ENCODE results near the gene S100P. TPM values are rescaled to one million over a fixed set of nuclear protein-coding genes. Genes with fewer than 3 reads are reported as not detected.

The S100P gene
- total RNA-seq, 1 donor from 2014 or later: 1,144 TPM

DNA sequence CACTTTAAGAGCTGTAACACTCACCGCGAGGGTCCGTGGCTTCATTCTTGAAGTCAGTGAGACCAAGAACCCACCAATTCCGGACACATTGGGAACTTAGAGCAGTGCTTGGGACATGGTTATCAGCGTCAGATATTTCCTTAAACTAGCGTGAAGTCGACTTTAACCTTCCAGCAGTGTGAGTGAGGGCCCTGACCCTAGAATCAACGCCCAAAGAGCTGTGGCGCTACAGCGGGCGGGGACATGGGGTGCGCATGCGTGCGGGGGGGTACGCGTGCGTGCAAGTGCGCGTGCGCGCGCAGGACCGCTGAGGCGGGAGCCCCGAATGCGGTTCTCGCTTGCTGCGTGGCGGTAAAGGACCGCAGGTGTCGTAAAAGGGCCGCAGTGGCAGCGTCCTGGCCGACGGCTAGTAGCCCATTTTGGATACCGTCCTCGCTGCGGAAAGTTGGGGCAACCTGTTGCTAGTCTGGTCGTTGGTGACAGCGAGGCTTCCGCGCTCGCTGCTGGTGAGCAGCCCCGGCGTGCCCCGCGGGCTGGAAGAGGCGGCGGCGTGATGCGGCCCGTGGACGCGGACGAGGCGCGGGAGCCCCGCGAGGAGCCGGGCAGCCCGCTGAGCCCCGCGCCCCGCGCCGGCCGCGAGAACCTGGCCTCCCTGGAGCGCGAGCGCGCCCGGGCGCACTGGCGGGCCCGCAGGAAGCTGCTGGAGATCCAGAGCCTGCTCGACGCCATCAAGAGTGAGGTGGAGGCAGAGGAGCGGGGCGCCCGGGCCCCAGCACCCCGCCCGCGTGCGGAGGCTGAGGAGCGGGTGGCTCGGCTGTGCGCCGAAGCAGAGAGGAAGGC, 19.8 kb upstream of the S100P start:
- peak; percentile 91 for ATAC-seq

DNA sequence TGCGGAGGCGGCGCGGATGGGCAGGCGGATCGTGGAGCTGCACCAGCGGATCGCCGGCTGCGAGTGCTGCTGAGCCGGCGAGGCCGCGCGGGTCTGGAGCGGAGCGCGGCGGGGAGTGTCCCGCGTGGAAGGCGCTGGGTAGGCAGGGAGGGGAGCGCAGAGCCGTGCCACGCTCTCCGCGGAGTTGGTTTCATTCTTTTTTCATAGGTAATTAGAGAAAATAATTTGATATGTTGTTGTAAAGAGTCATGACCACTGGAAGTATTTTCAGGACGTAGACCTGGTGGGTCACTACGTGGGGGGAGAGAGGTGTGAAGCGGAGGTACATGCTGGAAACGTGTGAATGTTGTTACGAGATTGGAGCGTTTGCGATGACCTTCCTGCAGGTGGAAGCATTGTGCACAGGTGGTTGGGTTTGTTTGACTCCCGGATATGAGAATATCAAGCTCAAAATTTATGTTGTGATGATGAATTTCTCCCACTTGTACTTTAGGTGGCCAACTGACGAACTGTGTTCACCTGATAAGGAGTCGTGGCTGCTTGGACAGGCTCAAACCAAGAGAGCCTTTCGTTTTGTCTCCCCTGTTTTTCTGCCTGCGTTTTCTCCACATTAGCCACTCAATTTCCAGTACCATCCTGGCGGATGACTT, 19.1 kb upstream of the S100P start:
- peak; percentile 44 for ATAC-seq

DNA sequence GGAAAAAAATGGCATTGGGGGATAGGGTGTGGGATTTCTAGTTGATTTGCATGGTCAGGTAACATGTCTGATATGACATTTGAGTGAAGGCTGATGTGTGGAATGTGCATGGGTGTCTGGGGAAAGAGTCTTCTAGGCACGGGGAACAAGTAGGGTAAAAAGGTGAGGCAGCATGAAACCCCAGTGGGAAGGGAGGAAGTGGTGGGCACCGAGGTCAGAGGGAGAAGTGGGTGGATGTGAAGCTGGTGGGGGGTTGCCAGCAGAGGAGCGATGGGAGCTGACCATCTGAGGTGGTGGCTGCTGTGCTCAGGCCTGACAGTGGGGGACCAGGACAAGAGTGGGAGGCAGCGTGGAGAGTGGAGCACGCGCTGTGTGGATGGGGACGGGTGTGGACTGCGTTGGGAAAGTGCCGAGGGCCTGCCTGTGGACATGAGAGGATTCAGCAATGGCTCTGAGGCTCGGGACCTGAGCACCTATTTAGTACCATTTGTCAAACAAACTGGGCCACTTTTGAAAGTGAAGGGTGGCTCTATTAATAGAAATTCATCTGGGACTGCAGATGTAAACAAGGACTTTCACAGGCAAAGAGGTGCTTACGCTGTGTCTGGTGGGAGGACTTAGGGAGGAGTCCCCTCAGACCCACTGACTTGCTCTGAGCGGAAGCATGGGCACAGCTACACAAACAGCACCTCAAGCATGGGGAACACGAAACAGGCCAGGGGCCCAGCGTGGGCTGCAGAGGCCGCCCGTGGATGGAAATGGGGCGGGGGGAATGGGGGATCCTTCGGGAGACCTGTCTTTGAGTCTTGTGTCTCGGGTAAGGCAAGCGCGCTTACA, 16.7 kb upstream of the S100P start:
- no peak for ATAC-seq

DNA sequence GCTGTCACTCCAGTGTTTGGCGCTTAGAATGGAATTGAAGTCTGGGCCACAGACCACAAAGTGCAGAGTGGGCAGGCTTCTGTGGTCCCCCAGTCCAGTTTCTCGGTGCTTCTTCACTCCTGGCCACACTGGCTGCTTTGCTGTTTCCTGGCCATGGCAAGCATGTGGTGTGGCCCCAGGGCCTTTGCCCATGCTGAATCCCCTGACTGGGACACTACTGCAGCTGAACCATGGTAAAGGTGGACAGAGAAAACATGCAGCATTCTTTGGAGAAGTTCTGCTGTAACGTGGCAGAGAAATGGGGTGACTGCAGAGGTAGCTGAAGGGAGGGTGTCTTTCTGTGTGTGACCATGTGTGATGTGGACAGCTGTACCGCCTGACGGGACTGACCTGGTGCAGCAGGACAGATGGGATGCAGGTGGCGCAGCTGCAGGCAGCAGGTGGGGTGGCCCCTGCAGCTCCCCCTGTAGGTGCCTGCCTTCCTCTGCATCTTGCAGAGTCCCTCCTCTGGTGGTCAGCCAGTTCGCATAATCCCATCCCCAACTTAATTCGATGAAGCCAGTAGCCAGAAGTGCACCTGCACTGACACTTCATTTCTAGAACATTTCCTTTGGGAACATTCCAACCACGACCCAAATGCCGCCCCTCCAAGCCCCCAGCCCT, 13.2 kb upstream of the S100P start:
- no peak for ATAC-seq

DNA sequence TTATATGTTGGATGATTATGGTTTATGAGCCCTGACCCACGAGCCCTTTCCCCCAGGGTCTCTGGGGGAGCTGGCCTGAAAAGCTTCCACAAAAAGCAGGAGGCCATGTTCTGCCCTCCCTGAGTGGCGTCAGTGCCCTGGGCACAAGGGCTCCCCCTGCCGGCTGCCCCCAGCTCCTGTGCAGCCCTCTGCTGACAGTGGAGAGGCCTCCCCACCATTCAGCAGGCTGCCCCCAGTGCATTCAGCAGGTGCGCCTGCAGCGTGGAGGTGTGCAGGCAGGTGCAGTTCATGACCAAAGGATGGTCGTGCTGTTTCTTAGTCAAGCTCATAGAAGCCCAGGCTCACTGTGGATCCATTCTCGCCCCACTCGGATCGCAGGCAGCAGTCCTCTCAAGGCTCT, 12.5 kb upstream of the S100P start:
- ATAC-seq: peak; percentile 29

DNA sequence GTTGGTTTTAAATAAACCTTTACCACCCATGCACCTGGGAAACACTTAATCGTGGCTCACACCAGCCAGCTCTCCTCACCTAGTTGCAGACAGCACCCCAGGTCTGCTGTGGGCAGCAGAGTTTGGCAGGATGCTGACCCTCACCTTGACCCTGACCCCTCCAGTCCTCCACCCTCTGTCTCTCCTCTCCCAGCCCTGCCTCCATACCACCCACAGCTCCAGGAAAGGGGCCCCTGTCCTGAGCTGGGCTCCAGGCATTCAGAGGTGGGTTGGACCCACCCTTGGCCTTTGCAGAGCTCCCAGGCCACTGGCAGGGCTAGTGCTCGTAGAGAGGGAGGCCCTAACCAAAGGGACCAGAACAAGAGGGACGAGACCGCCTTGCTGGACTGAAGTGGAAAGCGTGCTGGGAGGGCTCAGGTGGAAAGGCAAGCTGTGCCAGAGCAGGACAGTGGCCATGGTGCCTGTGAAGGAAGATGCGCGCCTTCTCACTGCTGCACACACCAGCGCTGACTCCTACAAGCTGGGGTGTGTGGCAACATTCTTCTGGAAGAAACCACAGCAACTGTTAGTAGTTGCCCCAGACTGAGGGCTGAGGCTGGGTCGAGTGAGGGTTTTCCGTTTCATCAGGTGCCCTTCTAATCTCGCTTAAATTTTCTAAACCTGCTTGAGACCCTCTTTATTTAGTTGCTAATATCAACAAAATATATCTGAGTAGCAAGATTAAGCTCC, 10.7 kb upstream of the S100P start:
- no peak for ATAC-seq

DNA sequence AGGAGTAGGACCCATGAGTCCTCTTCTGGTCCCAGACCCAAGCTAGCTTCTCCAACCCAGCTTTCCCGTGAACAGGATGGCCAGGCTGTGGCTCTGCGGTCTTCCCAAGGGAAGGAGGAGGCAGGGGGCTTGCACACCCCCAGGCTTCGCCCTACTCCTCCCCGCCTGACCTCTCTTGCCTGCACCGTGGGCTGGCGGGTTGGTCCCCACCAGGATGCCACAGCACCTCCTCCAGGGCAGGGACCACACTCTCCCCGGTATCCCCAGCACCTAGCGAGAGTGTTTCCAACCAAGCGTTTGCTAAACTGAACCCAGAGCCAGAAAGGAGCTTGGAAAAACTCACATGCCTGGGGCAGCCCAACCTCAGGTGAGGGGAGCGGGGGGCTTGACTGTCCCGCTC, 9.0 kb upstream of the S100P start:
- no peak for ATAC-seq

DNA sequence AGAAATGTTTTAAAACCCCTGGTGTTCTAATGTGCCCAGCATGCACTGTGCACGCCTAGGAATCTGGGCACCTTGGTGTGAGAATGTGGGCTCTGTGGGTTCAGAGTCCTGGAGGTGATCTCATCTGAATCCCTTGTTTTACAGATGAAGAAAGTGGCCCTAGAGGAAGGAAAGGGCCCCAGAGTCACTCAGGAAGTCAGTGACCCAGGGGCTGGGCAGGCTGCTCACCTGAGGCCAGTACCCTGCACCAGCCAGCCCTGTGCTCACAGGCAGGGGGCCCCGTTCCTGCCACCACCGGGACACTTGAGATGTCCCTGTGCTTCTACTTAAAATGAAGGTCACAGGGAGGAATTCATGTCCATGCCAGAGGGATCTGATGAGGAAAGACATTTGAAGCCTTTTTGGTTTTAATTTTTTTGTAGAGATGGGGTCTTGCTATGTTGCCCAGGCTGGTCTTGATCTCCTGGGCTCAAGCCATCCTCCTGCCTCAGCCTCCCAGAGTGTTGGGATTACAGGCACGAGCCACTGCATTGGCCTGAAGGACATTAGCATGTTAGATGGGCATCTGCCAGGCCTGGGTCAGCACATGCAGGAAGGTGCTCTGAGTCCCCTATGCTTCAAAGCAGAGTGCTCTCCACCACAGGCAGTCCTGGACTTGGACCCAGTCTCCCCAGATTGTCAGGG, 7.4 kb upstream of the S100P start:
- no peak for ATAC-seq

DNA sequence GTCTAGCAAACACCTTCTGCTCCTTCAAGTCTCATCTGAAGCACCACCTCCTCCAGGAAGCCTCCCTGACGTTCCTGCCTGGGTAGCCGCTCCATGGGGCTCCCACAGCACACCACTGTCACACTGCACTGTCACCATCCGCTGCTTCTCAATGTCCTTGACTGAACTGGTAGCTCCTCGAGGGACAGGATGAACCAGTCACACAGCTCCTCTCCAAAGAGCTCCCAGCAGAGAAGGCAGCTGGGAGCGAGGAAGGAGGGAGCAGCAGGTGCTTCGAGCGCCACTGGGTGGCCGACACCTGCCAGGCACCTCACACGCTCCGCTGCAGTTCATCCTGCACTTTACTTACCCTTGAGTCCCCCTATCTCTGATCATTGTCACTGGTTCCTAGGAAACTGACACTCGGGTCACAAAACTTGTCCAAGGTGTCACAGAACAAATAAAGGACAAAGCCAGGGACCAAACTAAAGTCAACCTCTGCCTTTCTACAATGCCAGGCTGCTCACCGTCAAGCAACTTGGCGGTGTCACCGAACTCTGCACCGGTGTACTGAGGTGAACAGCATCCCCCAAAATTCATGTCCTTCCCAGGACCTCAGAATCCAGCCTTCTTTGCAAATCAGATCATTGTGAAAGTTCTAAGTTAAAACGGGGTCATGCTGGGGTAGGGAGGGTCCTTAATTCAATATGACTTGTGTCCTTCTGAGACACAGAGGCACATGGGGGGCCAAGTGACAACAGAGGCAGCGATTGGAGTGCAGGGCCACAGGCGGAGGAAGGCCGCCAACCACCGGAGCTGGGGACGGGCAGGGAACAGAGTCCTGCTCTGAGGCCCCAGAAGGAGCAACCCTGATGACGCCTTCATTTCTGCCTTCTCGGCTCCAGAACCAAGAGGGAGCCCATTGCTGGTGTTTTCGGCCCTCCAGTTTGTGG, 5.5 kb upstream of the S100P start:
- ATAC-seq: peak; percentile 71

DNA sequence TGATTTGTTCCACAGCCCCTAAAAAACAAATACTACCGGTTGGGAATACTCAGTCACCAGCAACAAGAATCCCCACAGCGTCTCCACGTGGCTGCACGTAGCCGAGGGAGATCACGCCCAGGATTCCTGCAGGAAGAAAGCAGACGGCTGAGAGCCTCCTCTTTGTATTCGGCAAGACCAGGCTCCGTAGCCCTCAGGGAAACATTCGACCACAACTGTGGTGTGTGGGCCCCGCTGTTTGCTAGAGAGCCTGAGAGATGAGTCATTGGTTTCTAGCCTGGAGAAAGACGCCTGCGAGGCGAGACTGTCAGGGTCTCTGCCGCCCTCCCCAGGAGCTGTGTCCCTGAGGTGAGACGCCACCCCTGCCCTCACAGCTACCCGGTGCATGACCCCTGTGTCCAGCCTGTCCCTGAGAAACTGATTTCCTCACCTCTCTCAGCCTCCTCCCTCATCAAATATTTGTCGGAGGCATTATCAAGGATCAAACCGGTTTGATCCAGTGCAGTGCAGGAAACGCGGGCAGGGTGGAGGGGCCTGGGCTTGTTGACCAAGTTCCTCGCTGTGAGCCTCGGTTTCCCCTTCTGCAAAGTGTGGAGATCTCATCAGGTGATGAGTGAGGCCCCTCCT, 4.7 kb upstream of the S100P start:
- peak; percentile 41 for ATAC-seq

DNA sequence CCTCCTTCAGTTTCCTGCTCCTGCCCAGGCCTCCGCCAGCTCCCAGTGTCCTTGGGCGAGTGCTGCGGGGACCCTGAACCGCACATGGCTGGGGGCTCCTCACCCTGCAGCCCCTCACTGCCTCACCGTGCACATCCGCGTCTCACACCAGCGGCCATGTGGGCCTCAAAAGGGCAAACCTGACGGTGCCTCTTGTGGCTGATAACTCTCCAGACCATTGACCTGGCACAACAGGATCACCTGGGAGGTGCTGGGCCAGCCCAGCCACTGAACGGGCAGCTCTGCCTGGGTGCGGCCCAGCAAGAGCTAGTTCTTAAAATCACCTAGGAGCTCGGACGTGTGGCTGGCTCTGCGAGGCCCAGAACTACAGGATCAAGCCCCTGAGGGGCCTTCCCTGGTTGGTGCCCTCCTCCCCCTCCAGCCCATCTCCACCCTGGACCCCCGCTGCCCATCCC, 4.1 kb upstream of the S100P start:
- peak; percentile 34 for ATAC-seq

DNA sequence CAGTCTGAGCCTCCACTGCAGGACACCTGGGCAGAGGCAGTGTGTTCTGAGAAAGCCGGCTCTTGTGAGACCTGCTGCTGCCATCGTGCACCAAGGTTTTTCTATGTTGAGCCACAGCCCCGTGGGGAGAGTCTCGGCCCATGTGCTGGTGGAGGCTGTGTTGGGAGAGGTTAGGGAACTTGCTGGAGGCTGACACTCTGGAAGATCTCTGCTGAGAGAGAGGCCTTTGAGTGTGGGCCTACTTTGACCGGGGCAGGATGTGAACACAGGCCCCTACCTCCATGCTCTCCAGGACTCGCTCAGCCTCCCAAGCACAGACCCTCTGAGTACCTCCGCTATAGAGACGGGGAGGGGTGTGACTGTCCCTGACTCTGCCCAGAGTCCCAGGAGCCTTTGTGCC, 1.3 kb upstream of the S100P start:
- ATAC-seq: no peak

DNA sequence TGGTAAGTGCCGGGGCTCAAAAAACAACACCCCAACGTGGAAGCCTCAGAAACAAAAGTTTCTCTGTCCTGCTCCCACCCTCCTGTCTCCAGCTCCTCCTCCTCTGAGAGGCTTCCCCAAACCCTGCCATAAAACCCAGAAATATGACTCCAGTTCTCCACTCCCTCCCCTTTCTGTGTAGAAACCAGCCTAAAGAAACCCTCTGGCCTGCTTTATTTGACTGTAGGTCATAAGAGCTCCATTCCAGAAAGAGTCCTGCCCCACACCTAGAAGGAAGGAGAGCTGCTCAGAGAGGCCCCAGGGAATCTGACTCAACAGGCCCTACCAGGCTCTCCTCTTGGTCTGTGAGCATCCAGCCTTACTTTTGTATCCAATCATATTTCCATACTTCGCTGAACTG, 872 bp upstream of the S100P start:
- ATAC-seq: peak; percentile 44

DNA sequence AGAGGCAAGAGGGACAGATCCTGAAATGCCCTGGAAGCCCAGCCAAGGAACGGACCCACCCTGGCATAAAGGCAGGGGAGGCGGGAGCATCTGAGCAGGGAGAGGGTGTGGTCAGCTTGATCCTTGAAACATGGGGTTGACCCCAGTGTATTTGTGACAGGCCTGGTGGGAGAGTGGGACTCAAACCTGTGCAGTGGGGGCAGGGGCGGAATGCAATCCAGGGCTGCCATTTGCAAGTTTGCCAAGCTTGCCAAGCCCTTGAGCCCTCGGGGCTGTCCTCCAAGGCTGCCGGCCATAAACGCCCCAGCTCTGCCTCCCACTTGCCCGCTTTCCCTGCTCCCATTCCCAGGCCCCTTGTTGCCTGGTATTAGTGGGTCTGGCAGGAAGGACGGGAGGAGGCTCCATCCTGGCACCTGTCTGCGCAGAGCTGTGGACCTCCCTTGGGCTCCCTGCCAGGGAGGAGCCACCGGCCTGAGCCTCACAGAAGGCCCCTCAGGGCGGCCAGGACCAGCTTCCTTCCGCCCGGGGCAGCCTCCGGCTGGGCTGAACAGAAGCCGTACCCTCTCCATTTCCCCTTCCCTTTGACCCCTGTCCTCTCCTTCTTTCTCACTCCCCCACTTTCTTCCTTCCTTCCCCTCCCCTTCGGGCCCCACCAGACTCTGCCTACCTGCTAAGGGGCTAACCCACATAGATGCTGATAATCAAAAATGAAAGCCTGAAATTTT, 661 bp downstream of the S100P start:
- no peak for ATAC-seq

DNA sequence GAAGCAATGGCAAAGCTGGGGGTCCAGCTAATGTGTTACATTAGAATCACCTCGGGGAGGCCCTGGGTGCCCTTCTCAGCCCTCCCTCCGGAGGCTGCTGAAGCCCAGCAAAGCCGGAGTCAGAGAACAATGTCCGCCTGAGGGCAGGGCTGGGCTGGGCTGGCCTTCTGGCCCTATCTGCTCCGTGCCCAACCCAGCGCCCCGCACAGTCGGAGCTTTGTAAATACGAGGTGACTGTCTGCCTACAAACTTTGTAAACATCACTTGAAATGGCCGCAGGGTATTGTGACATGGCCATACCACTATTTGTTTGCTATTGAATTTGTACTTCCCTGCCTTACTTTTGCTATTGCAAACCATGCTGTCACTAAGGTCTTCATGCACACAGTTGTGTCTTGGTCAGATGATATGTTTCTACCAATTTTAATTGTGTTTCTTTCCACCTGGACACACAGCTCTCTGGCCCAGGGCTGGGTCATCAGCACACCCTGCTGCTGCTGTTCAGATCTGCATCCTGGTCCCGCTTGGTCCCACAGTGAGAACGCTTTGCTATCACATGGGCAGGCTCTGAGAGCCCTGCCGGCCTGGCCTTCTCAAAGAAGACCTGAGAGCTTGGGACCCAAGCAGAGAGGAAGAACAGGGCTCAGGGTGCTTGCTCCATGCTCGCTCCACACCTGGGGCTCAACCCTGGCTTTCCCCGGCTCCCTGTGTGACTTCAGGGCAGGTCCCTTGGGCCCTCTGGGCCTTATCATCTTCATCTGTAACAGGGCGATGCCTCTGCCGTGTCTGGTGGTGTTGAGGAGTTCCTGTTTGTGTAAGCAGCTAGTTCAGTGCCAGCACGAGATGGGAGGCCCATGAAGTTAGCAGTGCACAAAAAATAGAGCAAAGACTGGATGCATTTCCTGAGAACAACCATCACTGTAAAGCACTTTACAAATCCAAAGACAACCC, 2.3 kb downstream of the S100P start:
- peak; percentile 45 for ATAC-seq

DNA sequence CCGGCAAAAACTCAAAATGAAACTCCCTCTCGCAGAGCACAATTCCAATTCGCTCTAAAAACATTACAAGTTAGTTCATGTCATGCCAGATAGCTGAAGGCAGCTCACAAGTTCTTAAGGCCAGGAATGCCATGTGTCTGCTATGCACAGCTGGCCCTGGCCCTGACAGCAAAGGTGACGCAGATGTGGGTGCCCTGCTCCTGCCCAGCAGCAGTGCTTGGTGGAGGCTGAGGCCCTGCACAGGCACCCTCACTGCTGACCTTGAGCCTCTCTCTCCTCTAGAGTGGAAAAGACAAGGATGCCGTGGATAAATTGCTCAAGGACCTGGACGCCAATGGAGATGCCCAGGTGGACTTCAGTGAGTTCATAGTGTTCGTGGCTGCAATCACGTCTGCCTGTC, 2.9 kb downstream of the S100P start:
- peak; percentile 58 for ATAC-seq

DNA sequence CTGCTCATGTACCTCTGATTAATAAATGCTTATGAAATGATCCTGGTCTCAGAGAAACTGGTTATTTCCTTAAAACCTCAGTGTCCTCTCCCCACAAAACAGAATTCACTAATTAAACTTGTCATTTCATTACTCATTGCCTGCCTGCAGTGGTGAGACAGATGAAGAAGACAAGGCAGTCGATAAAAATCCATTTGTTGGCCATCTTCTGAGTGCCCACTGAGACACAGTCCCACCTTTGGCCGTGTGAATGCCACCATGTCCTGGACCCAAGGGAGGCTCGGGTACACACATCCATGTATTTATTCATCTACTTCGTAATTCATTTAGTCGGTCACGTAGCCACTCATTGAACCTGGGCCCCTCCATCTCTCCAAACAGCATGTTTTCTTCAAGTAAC, 3.5 kb downstream of the S100P start:
- ATAC-seq: no peak

DNA sequence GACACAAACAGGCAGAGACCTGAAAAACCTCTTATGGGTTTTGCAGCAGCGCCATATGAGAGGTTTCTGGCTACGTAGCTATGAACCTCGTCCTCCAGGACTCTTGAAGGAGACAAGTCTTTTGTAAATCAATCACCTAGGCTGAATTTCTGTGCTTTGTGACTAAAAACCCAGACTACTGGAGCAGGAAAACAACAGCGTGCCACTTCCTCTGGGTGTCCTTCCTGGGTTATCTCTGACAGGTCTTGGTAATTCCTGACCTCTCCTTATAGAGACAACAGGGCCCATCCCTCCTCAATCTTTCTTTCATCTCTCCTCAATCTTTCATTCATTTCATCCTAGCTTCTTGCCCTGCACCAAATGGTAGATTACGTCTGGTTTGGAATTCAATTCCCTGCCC, 5.7 kb downstream of the S100P start:
- ATAC-seq: no peak
